Muscle layer of duodenum (tissue), 2 donors: ENCODE results near the gene SMTNL2.

Experiments
- H3K27ac ChIP-seq: one replicate; pipeline ENCODE4 v1.7.0; 2013; ENCODE audit warnings: mild to moderate bottlenecking, low read length
- H3K27me3 ChIP-seq: one replicate; pipeline ENCODE4 v1.7.0; 2013; ENCODE audit warnings: low read depth, mild to moderate bottlenecking, control low read depth, low read length
- H3K36me3 ChIP-seq, 2 donors: one replicate each; pipeline ENCODE4 v1.7.0; 2013; ENCODE audit warnings: low read length in 2 of 2, control low read depth in 1 of 2, mild to moderate bottlenecking in 1 of 2; ENCODE audit not compliant: insufficient read depth in 2 of 2, control insufficient read depth in 1 of 2
- H3K4me1 ChIP-seq, 2 donors: one replicate each; pipeline ENCODE4 v1.7.0; 2013; ENCODE audit warnings: low read length in 2 of 2, mild to moderate bottlenecking in 2 of 2, control low read depth in 1 of 2, moderate library complexity in 1 of 2; ENCODE audit not compliant: insufficient read depth in 2 of 2, control insufficient read depth in 1 of 2
- H3K4me3 ChIP-seq, 2 donors: one replicate each; pipeline ENCODE4 v1.7.0; 2013; ENCODE audit warnings: low read length in 2 of 2, low read depth in 1 of 2, mild to moderate bottlenecking in 1 of 2
- H3K9me3 ChIP-seq, 2 donors: one replicate each; pipeline ENCODE4 v1.7.0; 2013; ENCODE audit warnings: low read length in 2 of 2, control low read depth in 1 of 2, mild to moderate bottlenecking in 1 of 2; ENCODE audit not compliant: control insufficient read depth in 1 of 2
- donor health status: healthy.

The SMTNL2 gene

GRCh38 chr17:4584101-4584916 lies at the start of gene SMTNL2:
SMTNL2 (plus strand) TSS chr17:4584529; CDS start chr17:4584606, 77 bp downstream.
- H3K4me3 ChIP-seq, result peak within 1 kb of the TSS; percentile 18 to 62
- peaks cover 0 to 19% of the 10 kb centered on the region in 2 donors for H3K4me1 ChIP-seq
- peaks cover 29% of the 10 kb centered on the region for H3K27me3 ChIP-seq
- H3K36me3 ChIP-seq, result no peaks in the 10 kb centered on the region
- no peaks in the 10 kb centered on the region for H3K9me3 ChIP-seq
- no peak within 1 kb of the TSS for H3K27ac ChIP-seq

GRCh38 chr17:4534928-4535666 lies 49.2 kb upstream of the SMTNL2 start:
- Histone ChIP-seq H3K27ac (no peak overlapping the region), H3K27me3 (no peaks in the 10 kb centered on the region), H3K4me3 (peak overlapping the region in 1 of 2 donors; percentile 19), H3K4me1 (peaks cover 0 to 34% of the 10 kb centered on the region in 2 donors), H3K9me3 (no peaks in the 10 kb centered on the region), H3K36me3 (peaks cover 5 to 19% of the 10 kb centered on the region in 2 donors)

- no peaks in the 10 kb centered on the region for H3K9me3 ChIP-seq
- H3K4me1 ChIP-seq, result peaks cover 0 to 34% of the 10 kb centered on the region in 2 donors
- H3K36me3 ChIP-seq, result peaks cover 5 to 23% of the 10 kb centered on the region in 2 donors
- H3K4me3 ChIP-seq, result no peak overlapping the region
- H3K27ac ChIP-seq, result no peak overlapping the region
- no peaks in the 10 kb centered on the region for H3K27me3 ChIP-seq
These were observed 48.6 kb upstream of the SMTNL2 start for GRCh38 chr17:4535667-4536258.

GRCh38 chr17:4536259-4536741 lies 48.0 kb upstream of the SMTNL2 start:
- Histone ChIP-seq H3K4me1 (peaks cover 0 to 38% of the 10 kb centered on the region in 2 donors), H3K4me3 (no peak overlapping the region), H3K9me3 (no peaks in the 10 kb centered on the region), H3K36me3 (peaks cover 5 to 28% of the 10 kb centered on the region in 2 donors), H3K27me3 (no peaks in the 10 kb centered on the region), H3K27ac (no peak overlapping the region)

GRCh38 chr17:4536742-4537411 lies 47.5 kb upstream of the SMTNL2 start:
- H3K27ac ChIP-seq, result no peak overlapping the region
- H3K4me1 ChIP-seq, result peaks cover 0 to 44% of the 10 kb centered on the region in 2 donors
- no peaks in the 10 kb centered on the region for H3K27me3 ChIP-seq
- H3K9me3 ChIP-seq, result no peaks in the 10 kb centered on the region
- H3K4me3 ChIP-seq, result no peak overlapping the region
- H3K36me3 ChIP-seq, result peaks cover 8 to 34% of the 10 kb centered on the region in 2 donors

- H3K4me3 ChIP-seq, result no peak overlapping the region
- H3K4me1 ChIP-seq, result peaks cover 0 to 45% of the 10 kb centered on the region in 2 donors
- H3K9me3 ChIP-seq, result no peaks in the 10 kb centered on the region
- no peak overlapping the region for H3K27ac ChIP-seq
- H3K27me3 ChIP-seq, result no peaks in the 10 kb centered on the region
- H3K36me3 ChIP-seq, result peaks cover 15 to 41% of the 10 kb centered on the region in 2 donors
These were observed 46.7 kb upstream of the SMTNL2 start for GRCh38 chr17:4537451-4538235.

GRCh38 chr17:4538236-4539002 lies 45.9 kb upstream of the SMTNL2 start:
- Histone ChIP-seq H3K4me1 (peaks cover 0 to 45% of the 10 kb centered on the region in 2 donors), H3K36me3 (peaks cover 16 to 49% of the 10 kb centered on the region in 2 donors), H3K9me3 (no peaks in the 10 kb centered on the region), H3K4me3 (no peak overlapping the region), H3K27me3 (no peaks in the 10 kb centered on the region), H3K27ac (no peak overlapping the region)

- H3K4me1 ChIP-seq, result peaks cover 0 to 40% of the 10 kb centered on the region in 2 donors
These were observed 45.3 kb upstream of the SMTNL2 start for GRCh38 chr17:4539025-4539424.

GRCh38 chr17:4539576-4540223 lies 44.6 kb upstream of the SMTNL2 start:
- H3K4me1 ChIP-seq, result peaks cover 0 to 38% of the 10 kb centered on the region in 2 donors
- peaks cover 16 to 60% of the 10 kb centered on the region in 2 donors for H3K36me3 ChIP-seq
- no peaks in the 10 kb centered on the region for H3K27me3 ChIP-seq
- H3K9me3 ChIP-seq, result no peaks in the 10 kb centered on the region
- H3K27ac ChIP-seq, result no peak overlapping the region
- no peak overlapping the region for H3K4me3 ChIP-seq

More at GRCh38 chr17:4539025-4539424, 45.3 kb upstream of the SMTNL2 start:
- no peaks in the 10 kb centered on the region for H3K27me3 ChIP-seq
- H3K36me3 ChIP-seq, result peaks cover 16 to 55% of the 10 kb centered on the region in 2 donors
- no peak overlapping the region for H3K27ac ChIP-seq
- no peaks in the 10 kb centered on the region for H3K9me3 ChIP-seq
- H3K4me3 ChIP-seq, result no peak overlapping the region
